ENCODE measurements around the gene ORAI3. TPM values are rescaled to one million over a fixed set of nuclear protein-coding genes. Genes with fewer than 3 reads are reported as not detected.
"Not testable (repeated sequence)": the region's sequence is repeated elsewhere in the genome, so short reads cannot be mapped to it uniquely, and the experiment has no call there.

Gene ORAI3
- total RNA-seq, 3 donors from 2014 or later, result 20.0 to 40.5 (median 25.9) TPM

- intact Hi-C loops (cut with DNase I; ENCODE audit: low total_unique reads), result no loop called here
- no peaks in the 10 kb centered on the region for H3K9me3 ChIP-seq
- H3K4me3 ChIP-seq, result no peak overlapping the region
- no peak overlapping the region for H3K27ac ChIP-seq
- H3K27me3 ChIP-seq, result no peaks in the 10 kb centered on the region
- H3K4me1 ChIP-seq, result no peaks in the 10 kb centered on the region
- DNase-seq (ENCODE audit: low spot score in 2 of 2), result no peak
- TF ChIP-seq POLR2AphosphoS5 (IDR thresholded peaks at IDR 0.05), result no peak
- no peak for TF ChIP-seq CTCF (IDR thresholded peaks at IDR 0.05)
- TF ChIP-seq POLR2A (IDR thresholded peaks at IDR 0.05), result no peak
- H3K36me3 ChIP-seq, result no peaks in the 10 kb centered on the region
Observed at GRCh38 chr16:30930160-30930571, 18.7 kb upstream of the ORAI3 start.

GRCh38 chr16:30931068-30931650, 17.7 kb upstream of the ORAI3 start:
- no peaks in the 10 kb centered on the region for H3K4me1 ChIP-seq
- DNase-seq (ENCODE audit: low spot score in 2 of 2), result no peak
- intact Hi-C loops (cut with DNase I; ENCODE audit: low total_unique reads), result no loop called here
- TF ChIP-seq POLR2AphosphoS5 (IDR thresholded peaks at IDR 0.05), result no peak
- TF ChIP-seq POLR2A (IDR thresholded peaks at IDR 0.05), result no peak
- H3K27me3 ChIP-seq, result no peaks in the 10 kb centered on the region
- no peak overlapping the region for H3K27ac ChIP-seq
- no peaks in the 10 kb centered on the region for H3K36me3 ChIP-seq
- no peak overlapping the region for H3K4me3 ChIP-seq
- no peaks in the 10 kb centered on the region for H3K9me3 ChIP-seq

GRCh38 chr16:30934827-30935557, 13.9 kb upstream of the ORAI3 start:
- no peak for DNase-seq (ENCODE audit: low spot score in 2 of 2)
- Histone ChIP-seq H3K36me3 (no peaks in the 10 kb centered on the region), H3K4me1 (no peaks in the 10 kb centered on the region)

GRCh38 chr16:30937692-30938091, 11.2 kb upstream of the ORAI3 start:
- Histone ChIP-seq H3K27ac (no peak overlapping the region), H3K27me3 (no peaks in the 10 kb centered on the region), H3K4me1 (no peaks in the 10 kb centered on the region), H3K9me3 (no peaks in the 10 kb centered on the region), H3K36me3 (no peaks in the 10 kb centered on the region), H3K4me3 (no peak overlapping the region)
- TF ChIP-seq POLR2A (IDR thresholded peaks at IDR 0.05), result no peak
- no peak for TF ChIP-seq POLR2AphosphoS5 (IDR thresholded peaks at IDR 0.05)
- TF ChIP-seq CTCF (IDR thresholded peaks at IDR 0.05), result no peak
- intact Hi-C loops (cut with DNase I; ENCODE audit: low total_unique reads), result no loop called here
- no peak for DNase-seq (ENCODE audit: low spot score in 2 of 2)

More at GRCh38 chr16:30934827-30935557, 13.9 kb upstream of the ORAI3 start:
- H3K27ac ChIP-seq, result no peak overlapping the region
- intact Hi-C loops (cut with DNase I; ENCODE audit: low total_unique reads), result no loop called here
- H3K27me3 ChIP-seq, result no peaks in the 10 kb centered on the region
- TF ChIP-seq POLR2A (IDR thresholded peaks at IDR 0.05), result no peak
- peak in 1 of 3 donors; percentile 18 for TF ChIP-seq CTCF (IDR thresholded peaks at IDR 0.05)
- no peaks in the 10 kb centered on the region for H3K9me3 ChIP-seq
- H3K4me3 ChIP-seq, result no peak overlapping the region

GRCh38 chr16:30939571-30939970, 9.3 kb upstream of the ORAI3 start:
- intact Hi-C loops (cut with DNase I; ENCODE audit: low total_unique reads); H3K9me3 ChIP-seq; H3K27ac ChIP-seq; DNase-seq (ENCODE audit: low spot score in 2 of 2); H3K36me3 ChIP-seq; H3K4me3 ChIP-seq; H3K4me1 ChIP-seq; H3K27me3 ChIP-seq: not testable (repeated sequence)

Measured in breast epithelium (tissue), 4 donors.